Endothelial cell of umbilical vein (primary cell): ENCODE data around the gene TMC3. TPM values are rescaled to one million over a fixed set of nuclear protein-coding genes. Genes with fewer than 3 reads are reported as not detected.

Source experiments
- BruUV-seq: library from RNA; stranded (reverse); fragments of 400-500 nt; replicated peaks from 2 replicates; lab custom pipeline; 2021; lab: Mats Ljungman, UMichigan
- CTCF ChIA-PET: fragments of 300-600, 350-600 bp; sonication (Branson Sonifier 250); formaldehyde crosslinking; loops from one replicate; lab custom pipeline; 2021; ENCODE audit warnings: antibody characterized with exemption, inconsistent platforms; lab: Charles Lee
- POLR2A ChIA-PET: fragments of 300-600, 350-600 bp; sonication (Branson Sonifier 250); formaldehyde crosslinking; loops from one replicate; lab custom pipeline; 2021; ENCODE audit warnings: antibody characterized with exemption, inconsistent platforms; lab: Charles Lee
- DNase-seq: peaks from one replicate; pipeline ENCODE4 v3.0.0-alpha.2; 2011; ENCODE audit warnings: low read depth, low spot score
- FAIRE-seq: peaks from 2 replicates; lab custom pipeline; 2011; peaks lifted over from hg19 to GRCh38; lab: Jason Lieb, UNC
- H2AFZ ChIP-seq: 2 replicates; pipeline ENCODE4 v1.6.0; 2012; ENCODE audit warnings: low read depth, low read length, control low read depth, inconsistent platforms
- H3K27ac ChIP-seq: 2 replicates; pipeline ENCODE4 v1.5.1; 2011; ENCODE audit warnings: low read depth, mild to moderate bottlenecking, control low read depth, low read length, moderate library complexity; ENCODE audit not compliant: insufficient read depth
- H3K27me3 ChIP-seq, 2 experiments: 2 replicates each; pipeline versions ENCODE4 v1.6.0 to v1.6.1; 2011; ENCODE audit warnings: low read length in 2 of 2, mixed read lengths in 1 of 2; ENCODE audit not compliant: control insufficient read depth in 2 of 2, insufficient read depth in 2 of 2
- H3K36me3 ChIP-seq, 2 experiments: 2 replicates in 1 of 2; 3 replicates in 1 of 2; pipeline ENCODE4 v1.5.1; 2011; ENCODE audit warnings: low read length in 2 of 2, mild to moderate bottlenecking in 1 of 2, moderate library complexity in 1 of 2; ENCODE audit not compliant: control insufficient read depth in 2 of 2, insufficient read depth in 2 of 2; ENCODE audit errors: extremely low read depth in 1 of 2
- H3K4me1 ChIP-seq: 3 replicates; pipeline ENCODE4 v1.5.1; 2011; ENCODE audit warnings: mild to moderate bottlenecking, low read length; ENCODE audit not compliant: control insufficient read depth, insufficient read depth; ENCODE audit errors: extremely low read depth
- H3K4me2 ChIP-seq: 2 replicates; pipeline ENCODE4 v1.6.1; 2011; ENCODE audit warnings: low read length, control low read depth, mixed read lengths; ENCODE audit not compliant: insufficient read depth
- H3K4me3 ChIP-seq, 3 experiments: fragments of 200-600 bp in 1 of 3; sonication (generic), shearing (Covaris generic) in 1 of 3; replicated peaks in 1 of 3; 2 replicates each; pipeline ENCODE4 v1.5.1; 2011 to 2016; ENCODE audit warnings: control low read depth in 3 of 3, low read length in 3 of 3, mild to moderate bottlenecking in 2 of 3, inconsistent platforms in 1 of 3, low read depth in 1 of 3, moderate library complexity in 1 of 3; ENCODE audit not compliant: insufficient read depth in 1 of 3
- H3K79me2 ChIP-seq: 2 replicates; pipeline ENCODE4 v1.6.0; 2012; ENCODE audit warnings: low read length, inconsistent platforms; ENCODE audit not compliant: control insufficient read depth, insufficient read depth
- H3K9ac ChIP-seq: replicated peaks from 2 replicates; pipeline ENCODE3; 2011; ENCODE audit warnings: low read length, control low read depth; ENCODE audit not compliant: insufficient read depth; ENCODE audit errors: extremely low read depth
- H3K9me1 ChIP-seq: replicated peaks from 3 replicates; pipeline ENCODE4 v1.6.0; 2011; ENCODE audit warnings: mild to moderate bottlenecking, low read length; ENCODE audit not compliant: control insufficient read depth, insufficient read depth; ENCODE audit errors: extremely low read depth
- H3K9me3 ChIP-seq: replicated peaks from 2 replicates; pipeline ENCODE4 v1.5.1; 2012; ENCODE audit warnings: low read length, inconsistent platforms; ENCODE audit not compliant: control insufficient read depth, insufficient read depth
- H4K20me1 ChIP-seq: replicated peaks from 2 replicates; pipeline ENCODE3; 2011; ENCODE audit warnings: mild to moderate bottlenecking, low read length; ENCODE audit not compliant: control insufficient read depth, insufficient read depth; ENCODE audit errors: extremely low read depth
- FOS ChIP-seq: IDR thresholded peaks from 2 replicates; pipeline ENCODE4 v1.6.1; 2011; ENCODE audit warnings: mild to moderate bottlenecking, low read length, moderate library complexity, borderline replicate concordance; ENCODE audit not compliant: insufficient read depth
- GATA2 ChIP-seq: IDR thresholded peaks from 2 replicates; pipeline ENCODE4 v1.7.0; 2011; ENCODE audit warnings: low read depth, mild to moderate bottlenecking, moderate library complexity, mixed read lengths, low read length; ENCODE audit not compliant: insufficient read length, insufficient read depth
- JUN ChIP-seq: IDR thresholded peaks from 2 replicates; pipeline ENCODE4 v1.6.1; 2011; ENCODE audit warnings: borderline replicate concordance, low read depth; ENCODE audit not compliant: insufficient read length, insufficient read depth
- MYC ChIP-seq: IDR thresholded peaks from one replicate; pipeline ENCODE4 v1.6.1; 2011; ENCODE audit warnings: mild to moderate bottlenecking, low read depth, low read length
- POLR2AphosphoS5 ChIP-seq: IDR thresholded peaks from 2 replicates; pipeline ENCODE4 v1.6.1; 2012; ENCODE audit warnings: low read depth, mild to moderate bottlenecking, control low read depth, low read length, moderate library complexity; ENCODE audit not compliant: insufficient read depth
- dilution Hi-C: fragments of 300-500 bp; cut with MboI; formaldehyde crosslinking; loops from one replicate; pipeline ENCODE4 v1.15.0; 2019; ENCODE audit warnings: low sequenced_read_pairs; ENCODE audit not compliant: extremely low pct_ligation_motif_present
- intact Hi-C: fragments of 100-400 bp; cut with micrococcal nuclease; formaldehyde crosslinking; loops from one replicate; pipeline ENCODE4 v1.10.0; 2022
- polyA plus RNA-seq, 4 experiments: library from polyadenylated mRNA; depleted of rRNA in 3 of 4; stranded (reverse) in 3 of 4; unstranded in 1 of 4; fragments of >200 nt; gene quantifications; 2 replicates each; pipeline versions ENCODE4 v1.2.1 to v1.2.3, GENCODE V29; 2011 to 2012; ENCODE audit warnings: missing spikeins in 1 of 4
- total RNA-seq: library from RNA; stranded (reverse); gene quantifications from 2 replicates; pipeline ENCODE4 v1.2.3, GENCODE V29; 2021
- TF ChIP-seq, protein P1 (sequence below), 2 donors: IDR thresholded peaks; 1 replicate in 1 of 2; 2 replicates in 1 of 2; pipeline ENCODE4 v1.5.1; 2011; ENCODE audit warnings: low read length in 2 of 2, mild to moderate bottlenecking in 2 of 2, moderate library complexity in 2 of 2, control low read depth in 1 of 2, inconsistent platforms in 1 of 2, low read depth in 1 of 2; ENCODE audit not compliant: insufficient read depth in 1 of 2; ENCODE audit errors: extremely low read depth in 1 of 2
- TF ChIP-seq, protein P2 (sequence below): IDR thresholded peaks from 2 replicates; pipeline ENCODE4 v1.6.1; 2011; ENCODE audit not compliant: insufficient read depth, insufficient read length

The TMC3 gene
- total and polyA plus RNA-seq, 2 donors (not counting 3 experiments of a cell fraction or from before 2014, with no cell fraction given): not detected

DNA sequence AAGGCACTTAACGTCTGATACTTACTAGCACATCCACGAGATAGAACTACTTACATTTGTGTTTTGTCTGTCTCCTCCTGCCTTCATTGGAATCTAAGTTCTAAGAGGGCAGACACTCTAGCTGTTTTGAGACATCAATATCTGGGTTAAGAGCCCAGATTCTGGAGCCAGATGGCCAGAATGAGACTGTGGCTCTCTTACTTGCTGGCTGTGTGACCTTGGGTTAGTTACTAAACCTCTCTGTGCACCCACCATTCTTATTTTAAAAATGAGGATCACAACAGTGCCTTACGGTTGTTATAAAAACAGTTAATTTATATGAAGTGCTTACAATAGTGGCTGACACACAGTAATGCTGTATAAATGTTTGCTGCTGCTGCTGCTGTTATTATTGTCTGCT is 57.7 kb downstream of the TMC3 start:
- dilution Hi-C loops (no loop called here), intact Hi-C loops (no loop called here)
- DNase-seq: no peak
- no peaks in the 10 kb centered on the region for H3K9me3 ChIP-seq
- H3K4me3 ChIP-seq: no peak overlapping the region
- no peak overlapping the region for H3K9ac ChIP-seq
- ChIA-PET CTCF (interaction anchor here (0.7 kb wide), 1 partner anchor 470 kb away, joined by 3 read pairs; no protein-coding TSS in a partner anchor), POLR2A (no interaction called here)
- H3K4me2 ChIP-seq: no peak overlapping the region
- FAIRE-seq: no peak
- no peaks in the 10 kb centered on the region for H3K79me2 ChIP-seq
- no peaks in the 10 kb centered on the region for H3K36me3 ChIP-seq
- H4K20me1 ChIP-seq: no peaks in the 10 kb centered on the region
- H3K27ac ChIP-seq: no peak overlapping the region
- no TSS peak for BruUV-seq
- H2AFZ ChIP-seq: no peak overlapping the region
- TF ChIP-seq POLR2AphosphoS5: no peak
- TF ChIP-seq, protein P1, sequence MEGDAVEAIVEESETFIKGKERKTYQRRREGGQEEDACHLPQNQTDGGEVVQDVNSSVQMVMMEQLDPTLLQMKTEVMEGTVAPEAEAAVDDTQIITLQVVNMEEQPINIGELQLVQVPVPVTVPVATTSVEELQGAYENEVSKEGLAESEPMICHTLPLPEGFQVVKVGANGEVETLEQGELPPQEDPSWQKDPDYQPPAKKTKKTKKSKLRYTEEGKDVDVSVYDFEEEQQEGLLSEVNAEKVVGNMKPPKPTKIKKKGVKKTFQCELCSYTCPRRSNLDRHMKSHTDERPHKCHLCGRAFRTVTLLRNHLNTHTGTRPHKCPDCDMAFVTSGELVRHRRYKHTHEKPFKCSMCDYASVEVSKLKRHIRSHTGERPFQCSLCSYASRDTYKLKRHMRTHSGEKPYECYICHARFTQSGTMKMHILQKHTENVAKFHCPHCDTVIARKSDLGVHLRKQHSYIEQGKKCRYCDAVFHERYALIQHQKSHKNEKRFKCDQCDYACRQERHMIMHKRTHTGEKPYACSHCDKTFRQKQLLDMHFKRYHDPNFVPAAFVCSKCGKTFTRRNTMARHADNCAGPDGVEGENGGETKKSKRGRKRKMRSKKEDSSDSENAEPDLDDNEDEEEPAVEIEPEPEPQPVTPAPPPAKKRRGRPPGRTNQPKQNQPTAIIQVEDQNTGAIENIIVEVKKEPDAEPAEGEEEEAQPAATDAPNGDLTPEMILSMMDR (IDR thresholded peaks at IDR 0.05; ENCODE audit: extremely low read depth in 1 of 2, insufficient read depth in 1 of 2, low read depth in 1 of 2, low read length in 2 of 2): no peak
- TF ChIP-seq, protein P2, sequence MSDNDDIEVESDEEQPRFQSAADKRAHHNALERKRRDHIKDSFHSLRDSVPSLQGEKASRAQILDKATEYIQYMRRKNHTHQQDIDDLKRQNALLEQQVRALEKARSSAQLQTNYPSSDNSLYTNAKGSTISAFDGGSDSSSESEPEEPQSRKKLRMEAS: no peak
- TF ChIP-seq GATA2: no peak
- no peak for TF ChIP-seq JUN
- TF ChIP-seq FOS: no peak
- no peak for TF ChIP-seq MYC
- H3K4me1 ChIP-seq: no peaks in the 10 kb centered on the region
- H3K27me3 ChIP-seq: no peaks in the 10 kb centered on the region
- no peaks in the 10 kb centered on the region for H3K9me1 ChIP-seq
